Fibroblast of lung (primary cell): Measurements from ENCODE around the gene AP4E1. TPM values are rescaled to one million over a fixed set of nuclear protein-coding genes. Genes with fewer than 3 reads are reported as not detected.

Experiments used
- DNase-seq, 2 donors: peaks; one replicate each; pipeline versions ENCODE4 v3.0.0 to v3.0.0-alpha.2; 2010; ENCODE audit warnings: low read depth in 2 of 2
- H2AFZ ChIP-seq: 2 replicates; pipeline ENCODE4 v1.5.1; 2012; ENCODE audit warnings: low read length, control low read depth, inconsistent platforms
- H3K27ac ChIP-seq: 2 replicates; pipeline ENCODE4 v1.5.1; 2011; ENCODE audit warnings: low read length, control low read depth; ENCODE audit not compliant: insufficient read depth
- H3K27me3 ChIP-seq: 2 replicates; pipeline ENCODE4 v1.5.1; 2011; ENCODE audit warnings: mild to moderate bottlenecking, low read length; ENCODE audit not compliant: control insufficient read depth, insufficient read depth
- H3K36me3 ChIP-seq: 2 replicates; pipeline ENCODE4 v1.5.1; 2011; ENCODE audit warnings: low read length; ENCODE audit not compliant: control insufficient read depth, insufficient read depth
- H3K4me1 ChIP-seq: 2 replicates; pipeline ENCODE4 v1.5.1; 2011; ENCODE audit warnings: low read length; ENCODE audit not compliant: control insufficient read depth, insufficient read depth; ENCODE audit errors: extremely low read depth
- H3K4me2 ChIP-seq: 2 replicates; pipeline ENCODE4 v1.5.1; 2011; ENCODE audit warnings: low read length, control low read depth; ENCODE audit not compliant: insufficient read depth; ENCODE audit errors: extremely low read depth
- H3K4me3 ChIP-seq, 4 experiments: fragments of 200-600 bp in 1 of 4; sonication (generic) in 1 of 4; replicated peaks in 1 of 4; 2 replicates each; pipeline ENCODE4 v1.5.1; 2011 to 2016; ENCODE audit warnings: low read length in 4 of 4, low read depth in 3 of 4, mild to moderate bottlenecking in 3 of 4, control low read depth in 2 of 4, inconsistent platforms in 1 of 4, mixed read lengths in 1 of 4; ENCODE audit not compliant: insufficient read depth in 1 of 4; ENCODE audit errors: control extremely low read depth in 1 of 4
- H3K79me2 ChIP-seq: 2 replicates; pipeline ENCODE4 v1.5.1; 2012; ENCODE audit warnings: mild to moderate bottlenecking, low read length, inconsistent platforms; ENCODE audit not compliant: control insufficient read depth, insufficient read depth
- H3K9ac ChIP-seq: 2 replicates; pipeline ENCODE4 v1.5.1; 2011; ENCODE audit warnings: mild to moderate bottlenecking, low read length, control low read depth; ENCODE audit not compliant: insufficient read depth
- H3K9me3 ChIP-seq: 2 replicates; pipeline ENCODE4 v1.5.1; 2012; ENCODE audit warnings: low read depth, low read length; ENCODE audit not compliant: control insufficient read depth, insufficient read depth
- H4K20me1 ChIP-seq: 2 replicates; pipeline ENCODE4 v1.5.1; 2011; ENCODE audit warnings: low read length; ENCODE audit not compliant: control insufficient read depth, insufficient read depth; ENCODE audit errors: extremely low read depth
- CTCF ChIP-seq, 2 donors: IDR thresholded peaks in 1 of 2; conservative IDR thresholded peaks in 1 of 2; 1 replicate in 1 of 2; 2 replicates in 1 of 2; pipeline ENCODE4 v1.5.1; 2011 to 2012; ENCODE audit warnings: low read length in 2 of 2, control low read depth in 1 of 2, inconsistent platforms in 1 of 2, low read depth in 1 of 2, mild to moderate bottlenecking in 1 of 2
- EZH2 ChIP-seq: IDR thresholded peaks from 2 replicates; pipeline ENCODE4 v1.5.1; 2012; ENCODE audit warnings: low read length, control low read depth, mild to moderate bottlenecking; ENCODE audit errors: missing control alignments
- polyA plus RNA-seq, 2 donors: library from polyadenylated mRNA; depleted of rRNA in 1 of 2; stranded (reverse) in 1 of 2; unstranded in 1 of 2; fragments of >200 nt; gene quantifications; 2 replicates each; pipeline ENCODE4 v1.2.1, GENCODE V29; 2011 to 2012; ENCODE audit warnings: missing spikeins in 1 of 2
- total RNA-seq: library from RNA; depleted of rRNA; stranded (reverse); fragments of >200 nt; gene quantifications from 2 replicates; pipeline ENCODE4 v1.2.1, GENCODE V29; 2014

Gene AP4E1
- total and polyA plus RNA-seq, 2 donors (not counting 1 experiment from before 2014, with no cell fraction given): 7.3 to 19.7 TPM

- Histone ChIP-seq H3K9me3 (no peaks in the 10 kb centered on the region), H3K27me3 (no peaks in the 10 kb centered on the region), H4K20me1 (no peaks in the 10 kb centered on the region), H3K4me1 (peaks cover 2% of the 10 kb centered on the region), H3K9ac (no peak overlapping the region), H3K27ac (no peak overlapping the region), H3K4me2 (no peak overlapping the region), H3K4me3 (no peak overlapping the region), H2AFZ (no peak overlapping the region), H3K36me3 (no peaks in the 10 kb centered on the region), H3K79me2 (no peaks in the 10 kb centered on the region)
- TF ChIP-seq EZH2 (no peak), CTCF (conservative IDR thresholded peaks at IDR 0.05 in 1 of 2, IDR thresholded peaks at IDR 0.05 in 1 of 2; ENCODE audit: low read depth in 1 of 2, low read length in 2 of 2) (no peak)
- no peak for DNase-seq
These were observed 137.5 kb downstream of the AP4E1 start for GRCh38 chr15:51046016-51046415.

- H3K79me2 ChIP-seq: no peaks in the 10 kb centered on the region
These were observed 138.4 kb downstream of the AP4E1 start for GRCh38 chr15:51046799-51047449.

GRCh38 chr15:51048308-51048707 is 139.8 kb downstream of the AP4E1 start:
- Histone ChIP-seq H3K4me1 (peaks cover 2% of the 10 kb centered on the region), H3K79me2 (no peaks in the 10 kb centered on the region), H3K36me3 (no peaks in the 10 kb centered on the region), H3K4me3 (no peak overlapping the region), H3K27me3 (no peaks in the 10 kb centered on the region), H4K20me1 (no peaks in the 10 kb centered on the region), H3K9ac (no peak overlapping the region), H3K27ac (no peak overlapping the region), H2AFZ (no peak overlapping the region), H3K9me3 (no peaks in the 10 kb centered on the region), H3K4me2 (no peak overlapping the region)
- DNase-seq: no peak
- TF ChIP-seq CTCF (conservative IDR thresholded peaks at IDR 0.05 in 1 of 2, IDR thresholded peaks at IDR 0.05 in 1 of 2; ENCODE audit: low read depth in 1 of 2, low read length in 2 of 2) (no peak), EZH2 (no peak)

More at GRCh38 chr15:51046799-51047449, 138.4 kb downstream of the AP4E1 start:
- no peak overlapping the region for H3K4me3 ChIP-seq
- H3K4me2 ChIP-seq: no peak overlapping the region
- DNase-seq: peak; percentile 44 to 80
- no peak overlapping the region for H2AFZ ChIP-seq
- no peak overlapping the region for H3K27ac ChIP-seq
- no peaks in the 10 kb centered on the region for H4K20me1 ChIP-seq
- H3K27me3 ChIP-seq: no peaks in the 10 kb centered on the region
- TF ChIP-seq CTCF (conservative IDR thresholded peaks at IDR 0.05 in 1 of 2, IDR thresholded peaks at IDR 0.05 in 1 of 2; ENCODE audit: low read depth in 1 of 2, low read length in 2 of 2): no peak
- no peak for TF ChIP-seq EZH2
- H3K9ac ChIP-seq: no peak overlapping the region
- H3K36me3 ChIP-seq: no peaks in the 10 kb centered on the region
- H3K9me3 ChIP-seq: no peaks in the 10 kb centered on the region
- peaks cover 2% of the 10 kb centered on the region for H3K4me1 ChIP-seq
